HFFc6 (cell line): ENCODE data around the gene DPH2. TPM values are rescaled to one million over a fixed set of nuclear protein-coding genes. Genes with fewer than 3 reads are reported as not detected.

Experiments used
- DNase-seq: peaks from one replicate; pipeline ENCODE4 v3.0.0-alpha.2; 2018
- H3K27ac Mint-ChIP-seq: 2 replicates; pipeline ENCODE4 v1.8.0; 2020; ENCODE audit warnings: mild to moderate bottlenecking, mixed read lengths
- H3K27me3 Mint-ChIP-seq: 2 replicates; pipeline ENCODE4 v1.8.0; 2021; ENCODE audit warnings: mild to moderate bottlenecking, moderate library complexity, mixed read lengths; ENCODE audit not compliant: insufficient read depth
- H3K36me3 Mint-ChIP-seq: 2 replicates; pipeline ENCODE4 v1.8.0; 2021; ENCODE audit warnings: low read depth, mixed read lengths
- H3K4me1 Mint-ChIP-seq: 2 replicates; pipeline ENCODE4 v1.8.0; 2020; ENCODE audit warnings: low read depth, mixed read lengths
- H3K4me3 Mint-ChIP-seq: 2 replicates; pipeline ENCODE4 v1.8.0; 2020; ENCODE audit warnings: mild to moderate bottlenecking, moderate library complexity, mixed read lengths
- H3K9me3 Mint-ChIP-seq: 2 replicates; pipeline ENCODE4 v1.8.0; 2020; ENCODE audit warnings: mild to moderate bottlenecking, mixed read lengths
- CTCF ChIP-seq: fragments of 200-600 bp; sonication (generic); IDR thresholded peaks from 2 replicates; pipeline ENCODE4 v1.5.0; 2021; ENCODE audit warnings: antibody characterized with exemption, mild to moderate bottlenecking
- total RNA-seq, 6 experiments: library from RNA; stranded (reverse); fragmentation: NEBNext Ultra II Directional; extraction: Animal tissue kit (Norgen Biotek cat#: 25700); gene quantifications; 2 replicates in 1 of 6; 3 replicates in 5 of 6; pipeline ENCODE4 v1.2.3, GENCODE V29; 2021

DPH2 gene
- total RNA-seq, 6 experiments from 2014 or later: 19.1 to 22.7 (median 20.8) TPM

- 0 out of 2 replicates have a peak, but pooled peaks cover 4% of the 10 kb centered on the region for H3K36me3 Mint-ChIP-seq
- peaks cover 9% of the 10 kb centered on the region for H3K4me1 Mint-ChIP-seq
- H3K9me3 Mint-ChIP-seq: no peaks in the 10 kb centered on the region
- H3K27ac Mint-ChIP-seq: no peak overlapping the region
- H3K27me3 Mint-ChIP-seq: no peaks in the 10 kb centered on the region; the same call in 1 of the 2 replicates
- DNase-seq: no peak
- no peak for TF ChIP-seq CTCF
- no peak overlapping the region for H3K4me3 Mint-ChIP-seq
These were observed 27.6 kb downstream of the DPH2 start for GRCh38 chr1:43997295-43997999.

GRCh38 chr1:43998000-43998378 lies 28.2 kb downstream of the DPH2 start:
- Mint-ChIP-seq H3K36me3 (0 out of 2 replicates have a peak, but pooled peaks cover 4% of the 10 kb centered on the region), H3K4me1 (peaks cover 6% of the 10 kb centered on the region), H3K4me3 (no peak overlapping the region), H3K27me3 (no peaks in the 10 kb centered on the region; the same call in 1 of the 2 replicates), H3K9me3 (no peaks in the 10 kb centered on the region), H3K27ac (no peak overlapping the region)
- TF ChIP-seq CTCF: no peak
- no peak for DNase-seq

GRCh38 chr1:43999455-43999854 lies 29.6 kb downstream of the DPH2 start:
- Mint-ChIP-seq H3K27me3 (peaks cover 2% of the 10 kb centered on the region), H3K27ac (no peak overlapping the region), H3K4me1 (peaks cover 4% of the 10 kb centered on the region), H3K4me3 (no peak overlapping the region), H3K36me3 (0 out of 2 replicates have a peak, but pooled peaks cover 4% of the 10 kb centered on the region), H3K9me3 (no peaks in the 10 kb centered on the region)
- DNase-seq: no peak
- no peak for TF ChIP-seq CTCF

GRCh38 chr1:44000122-44000665 lies 30.4 kb downstream of the DPH2 start:
- Mint-ChIP-seq H3K4me1 (no peaks in the 10 kb centered on the region), H3K36me3 (0 out of 2 replicates have a peak, but pooled peaks cover 4% of the 10 kb centered on the region), H3K4me3 (no peak overlapping the region), H3K9me3 (no peaks in the 10 kb centered on the region), H3K27ac (no peak overlapping the region), H3K27me3 (peaks cover 2% of the 10 kb centered on the region)
- no peak for DNase-seq
- no peak for TF ChIP-seq CTCF

GRCh38 chr1:44002165-44002564 lies 32.4 kb downstream of the DPH2 start:
- Mint-ChIP-seq H3K4me1 (peaks cover 6% of the 10 kb centered on the region; the same call in 1 of the 2 replicates), H3K36me3 (0 out of 2 replicates have a peak, but pooled peaks cover 4% of the 10 kb centered on the region), H3K27me3 (peaks cover 2% of the 10 kb centered on the region), H3K27ac (no peak overlapping the region), H3K4me3 (no peak overlapping the region), H3K9me3 (no peaks in the 10 kb centered on the region)
- no peak for DNase-seq
- no peak for TF ChIP-seq CTCF
